Activated T-cell treated with anti-CD3 and anti-CD28 coated beads for 24 hours (primary cell): ENCODE results near the gene IFNG-AS1.

Experiments
- DNase-seq: peaks from one replicate; pipeline ENCODE4 v3.0.0-alpha.2; 2020; ENCODE audit warnings: low read depth

The IFNG-AS1 gene

DNA sequence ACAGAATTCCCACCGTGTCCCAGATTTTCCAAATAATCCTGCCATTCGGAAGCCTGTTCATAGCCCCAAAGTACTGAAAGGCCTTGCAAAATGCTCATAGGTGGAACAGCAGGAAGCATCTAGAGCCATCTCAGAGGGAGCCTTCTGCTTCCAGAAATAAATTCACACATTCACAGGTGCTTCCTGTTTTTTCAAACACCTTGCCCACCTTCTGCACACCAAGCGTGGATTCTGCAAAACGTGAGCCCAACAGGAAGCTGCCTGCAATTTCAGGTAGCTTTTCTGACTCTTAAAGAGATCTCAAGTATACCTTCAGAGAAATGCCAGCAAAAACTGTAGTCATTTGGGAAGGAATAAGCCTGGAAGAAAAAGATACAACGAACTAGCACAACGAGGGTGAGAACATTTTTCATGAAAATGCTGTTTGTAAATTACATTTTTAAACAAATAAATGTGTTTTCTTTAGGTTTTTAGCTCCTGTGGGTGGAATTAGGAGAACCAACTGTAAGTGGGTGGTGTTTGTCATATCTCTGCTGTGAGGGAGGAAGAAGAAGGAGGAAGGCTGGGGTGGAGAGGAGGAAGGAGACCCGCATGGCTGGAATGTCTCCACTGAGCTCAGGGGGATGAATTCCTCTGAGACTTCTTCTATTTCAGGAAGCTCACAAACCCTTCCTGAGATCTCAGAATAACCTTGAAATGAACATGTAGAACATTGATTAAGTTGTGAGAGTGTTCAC lies at the start of gene IFNG-AS1:
IFNG-AS1 (plus strand) TSS at position 264 of the 737 bp plus-strand sequence.
- DNase-seq: peak; percentile 7

DNA sequence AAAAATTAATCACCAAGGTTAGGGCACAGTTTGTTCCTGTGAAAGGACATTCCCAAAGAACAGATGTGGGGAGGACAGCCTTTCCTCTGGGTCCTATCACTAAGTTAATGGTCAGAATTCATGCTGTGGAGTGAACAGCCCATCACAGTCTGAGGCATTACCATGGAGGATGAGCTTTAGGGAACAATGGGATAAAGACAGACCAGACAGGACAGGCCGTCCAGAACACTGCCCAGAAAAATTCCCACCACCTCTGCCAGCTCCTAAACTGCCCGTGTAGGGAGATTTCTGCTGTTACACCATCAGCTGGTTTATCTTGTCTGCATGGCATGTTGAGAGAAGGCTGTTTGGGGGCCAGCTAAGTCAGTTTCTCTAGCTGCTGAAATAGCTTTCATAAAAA lies 49.6 kb upstream of the IFNG-AS1 start:
- DNase-seq: no peak

DNA sequence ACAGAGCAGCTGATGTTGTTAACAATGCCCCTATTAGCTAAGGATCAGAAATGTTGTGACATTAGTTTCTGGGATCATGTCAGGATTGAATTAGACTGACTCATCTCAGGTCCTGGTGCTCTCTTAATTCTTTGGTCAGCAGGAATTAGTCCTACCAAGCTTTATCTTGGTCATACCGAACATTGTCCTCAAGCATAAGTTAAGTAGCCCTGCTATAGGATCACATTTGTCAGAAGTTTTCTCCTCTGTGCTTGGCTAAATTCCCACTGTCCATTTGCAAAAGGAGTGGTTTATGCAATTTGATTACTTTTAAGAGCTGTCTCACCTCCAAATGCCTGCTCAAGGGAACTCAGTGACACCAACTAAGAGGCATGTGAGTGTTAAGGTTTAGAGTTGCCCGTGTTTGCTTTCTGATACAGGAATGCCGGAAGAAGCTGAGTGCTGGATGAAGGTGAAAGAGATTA lies 48.4 kb upstream of the IFNG-AS1 start:
- no peak for DNase-seq

DNA sequence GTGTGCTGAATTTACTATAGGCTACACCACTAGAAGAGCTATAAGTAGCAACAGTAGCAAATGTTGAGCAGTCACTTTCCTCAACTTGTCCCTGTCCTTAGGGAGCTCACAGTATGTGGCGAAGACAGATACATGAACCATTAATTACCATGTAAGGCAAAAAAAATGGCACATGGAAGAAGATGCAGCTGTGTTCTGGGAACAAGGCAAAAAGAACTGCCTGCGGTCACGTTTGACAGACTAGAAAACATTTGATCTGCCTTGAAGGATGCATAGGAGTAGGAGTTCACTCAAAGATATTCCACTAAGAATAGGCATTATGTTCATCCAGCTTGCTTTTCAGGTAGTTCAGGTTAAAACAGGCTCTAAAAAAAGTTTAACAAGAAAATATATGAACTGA lies 46.5 kb upstream of the IFNG-AS1 start:
- no peak for DNase-seq

DNA sequence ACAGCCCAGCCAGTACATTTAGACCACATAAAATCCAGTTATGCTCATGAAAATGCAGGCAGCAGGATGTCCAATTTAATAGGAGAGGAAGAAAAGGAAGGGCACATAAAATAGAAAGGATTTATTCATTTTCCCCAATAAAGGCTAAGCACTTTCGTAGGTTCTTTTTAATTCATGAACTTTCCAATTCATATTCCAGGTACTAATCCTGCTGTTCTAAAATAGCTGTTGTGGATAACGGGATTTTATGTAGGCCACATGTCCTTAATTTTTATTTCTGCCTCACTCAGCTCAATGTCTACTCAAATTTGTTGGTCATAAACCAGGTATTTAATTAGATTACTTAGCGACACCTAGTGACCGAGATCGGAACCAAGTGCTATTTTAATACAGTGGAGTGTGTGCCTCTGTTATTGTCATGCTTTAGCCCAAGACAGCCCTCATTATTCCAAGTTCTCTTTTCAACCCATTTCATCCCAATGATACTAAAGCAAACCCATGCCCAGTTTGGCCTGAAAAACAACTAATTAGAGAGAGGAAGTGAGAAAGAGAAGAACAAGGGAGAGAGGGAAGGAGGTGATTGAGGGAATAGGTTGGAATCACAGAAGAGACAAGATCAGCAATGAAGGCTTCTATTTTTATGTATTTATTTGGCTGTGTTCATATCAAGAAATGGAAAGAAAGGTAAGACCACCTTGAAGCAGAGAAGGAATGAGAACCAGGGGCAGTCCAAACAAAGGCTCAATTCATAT lies 45.9 kb upstream of the IFNG-AS1 start:
- DNase-seq: peak; percentile 61

DNA sequence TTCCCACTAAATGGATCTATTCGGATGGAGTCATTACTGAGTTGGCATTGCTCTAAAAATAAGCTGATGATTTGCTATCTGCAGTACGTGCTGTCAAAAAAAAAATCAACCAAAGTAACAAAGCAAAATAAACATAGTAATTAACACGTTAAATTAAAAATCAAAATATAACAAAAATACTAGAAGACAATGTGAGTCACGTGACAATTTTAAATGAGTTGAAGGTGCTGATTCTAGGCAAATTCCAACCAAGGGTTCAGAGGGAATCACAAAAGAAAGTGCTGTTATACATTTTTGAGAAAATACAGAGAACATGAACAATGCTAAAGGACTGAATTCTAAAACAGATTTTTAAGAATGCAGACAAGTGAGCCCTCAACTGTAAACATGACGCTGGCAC lies 45.2 kb upstream of the IFNG-AS1 start:
- no peak for DNase-seq

DNA sequence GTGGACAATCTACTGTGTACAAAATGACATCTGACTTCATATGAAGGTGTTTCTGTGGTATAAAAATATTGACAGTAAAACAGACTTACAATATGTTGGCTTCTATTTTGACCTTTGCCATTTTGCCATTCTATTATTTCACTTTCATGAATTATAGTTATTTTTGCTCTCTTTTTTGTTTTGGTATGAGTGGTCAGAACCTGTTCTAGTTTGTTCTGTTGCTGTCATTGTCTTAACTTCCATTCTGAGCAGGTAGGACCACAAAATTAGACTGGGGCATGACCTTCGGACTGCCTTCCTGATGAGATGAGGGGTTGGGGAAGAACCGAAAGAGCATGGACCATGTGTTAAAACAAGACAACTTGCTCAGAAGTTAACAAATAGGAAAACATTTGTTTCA lies 36.5 kb upstream of the IFNG-AS1 start:
- DNase-seq: no peak

DNA sequence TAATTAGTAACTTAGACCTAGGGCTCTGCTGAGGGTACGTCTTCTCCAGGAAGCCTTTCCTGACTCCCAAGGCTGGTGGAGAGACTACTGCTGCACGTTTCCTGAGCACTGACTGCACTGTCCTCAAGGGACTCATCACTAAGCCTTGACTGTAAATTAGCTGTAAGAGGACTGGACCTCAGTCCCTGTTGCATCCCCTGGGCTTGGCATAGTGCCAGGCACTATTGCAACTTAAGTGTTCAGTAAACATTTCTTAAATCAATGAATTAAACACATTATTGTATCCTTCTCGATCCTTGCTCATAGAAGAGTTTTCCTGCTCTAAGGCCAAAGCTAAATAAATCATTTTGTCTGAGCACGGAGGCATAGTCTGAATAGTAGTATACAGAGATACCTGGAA lies 31.9 kb upstream of the IFNG-AS1 start:
- DNase-seq: no peak

DNA sequence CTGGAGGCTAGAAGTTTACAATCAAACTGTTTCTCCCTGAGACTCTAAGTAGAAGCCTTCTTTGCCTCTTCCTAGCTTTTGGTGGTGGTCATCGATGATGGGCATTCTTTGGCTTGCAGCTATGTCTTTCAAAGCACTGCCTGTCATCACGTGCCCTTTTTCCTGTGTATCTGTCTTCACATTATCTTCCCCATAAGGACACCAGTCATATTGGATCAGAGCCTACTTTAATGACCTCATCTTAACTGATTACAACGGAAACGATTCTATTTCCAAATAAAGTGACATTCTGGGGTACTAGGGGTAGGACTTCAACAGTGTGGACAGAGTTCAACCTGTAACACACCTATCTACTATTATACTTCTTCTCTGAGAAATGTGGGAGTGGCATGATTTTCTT lies 31.1 kb upstream of the IFNG-AS1 start:
- no peak for DNase-seq

DNA sequence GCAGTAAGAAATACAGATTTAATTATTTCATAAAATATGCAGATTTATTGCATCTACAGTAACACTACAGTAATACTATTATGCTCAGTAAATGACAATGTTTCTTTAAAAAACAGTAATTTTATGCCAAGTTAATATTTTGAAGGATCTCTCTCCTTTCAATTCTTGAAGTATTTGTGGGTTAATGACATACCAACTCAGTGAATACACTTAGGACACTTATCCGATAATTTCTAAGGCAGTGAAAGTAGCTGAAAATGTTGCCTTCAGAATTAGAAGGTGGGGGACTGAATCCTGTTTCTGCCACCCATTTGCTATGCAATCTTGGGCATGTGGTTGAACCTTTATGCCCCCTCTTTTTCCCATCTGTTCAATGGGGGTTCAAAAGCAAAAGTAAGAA lies 24.8 kb upstream of the IFNG-AS1 start:
- no peak for DNase-seq

DNA sequence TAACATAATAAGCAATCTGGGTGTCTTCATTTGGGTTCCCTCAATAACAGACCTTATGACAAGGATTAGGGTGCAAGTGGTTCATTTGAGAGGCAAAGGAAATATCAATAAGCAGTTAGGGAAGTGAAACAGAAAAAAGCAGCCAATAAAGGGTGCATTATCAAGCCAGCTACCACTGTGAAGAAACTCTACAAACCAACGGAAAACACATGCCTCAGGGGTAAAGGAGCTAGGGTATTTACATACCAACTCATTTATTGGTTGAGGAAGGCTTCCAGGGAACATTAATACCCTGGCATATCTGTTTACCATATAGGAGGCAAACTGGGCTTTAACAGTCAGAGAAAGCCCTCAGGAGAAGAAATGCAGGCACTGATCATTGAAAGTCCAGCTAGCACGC lies 22.7 kb upstream of the IFNG-AS1 start:
- no peak for DNase-seq

DNA sequence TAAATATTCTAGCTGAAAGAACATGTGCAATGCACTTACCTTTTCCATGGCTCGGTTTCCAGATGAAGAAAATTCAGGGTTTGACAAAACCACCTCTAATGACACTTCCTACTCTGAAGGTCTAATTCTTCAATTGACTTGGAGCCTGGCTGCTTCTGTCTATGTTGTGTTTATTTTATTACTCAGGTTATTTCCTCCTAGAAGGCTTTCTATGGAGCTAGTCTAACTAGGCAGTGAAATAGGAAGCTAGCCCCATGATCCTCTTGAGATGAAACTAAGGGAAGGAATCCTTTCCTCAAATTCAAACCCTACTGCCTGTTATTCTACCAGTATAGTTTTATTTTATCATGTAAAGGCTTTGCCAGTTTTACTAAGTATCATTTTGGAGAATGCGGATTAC lies 20.9 kb upstream of the IFNG-AS1 start:
- no peak for DNase-seq

DNA sequence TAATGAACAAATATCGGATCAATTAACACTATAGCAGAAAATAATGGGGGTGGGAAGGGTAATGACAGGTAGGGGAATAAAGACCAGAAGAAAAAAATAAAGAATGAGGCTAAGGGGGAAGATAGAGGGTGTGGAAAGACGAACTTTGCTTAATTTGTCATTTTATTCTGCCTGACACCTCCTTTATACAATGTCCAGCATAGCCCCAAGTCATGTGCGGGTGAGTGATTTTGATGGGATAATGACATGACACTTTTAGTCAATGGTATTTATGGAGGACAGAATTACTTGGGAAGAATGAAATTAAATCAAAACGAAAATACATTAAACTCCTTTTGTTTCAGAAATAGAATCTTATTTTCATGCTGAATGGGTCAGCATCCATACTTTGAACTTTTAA lies 20.5 kb upstream of the IFNG-AS1 start:
- no peak for DNase-seq

DNA sequence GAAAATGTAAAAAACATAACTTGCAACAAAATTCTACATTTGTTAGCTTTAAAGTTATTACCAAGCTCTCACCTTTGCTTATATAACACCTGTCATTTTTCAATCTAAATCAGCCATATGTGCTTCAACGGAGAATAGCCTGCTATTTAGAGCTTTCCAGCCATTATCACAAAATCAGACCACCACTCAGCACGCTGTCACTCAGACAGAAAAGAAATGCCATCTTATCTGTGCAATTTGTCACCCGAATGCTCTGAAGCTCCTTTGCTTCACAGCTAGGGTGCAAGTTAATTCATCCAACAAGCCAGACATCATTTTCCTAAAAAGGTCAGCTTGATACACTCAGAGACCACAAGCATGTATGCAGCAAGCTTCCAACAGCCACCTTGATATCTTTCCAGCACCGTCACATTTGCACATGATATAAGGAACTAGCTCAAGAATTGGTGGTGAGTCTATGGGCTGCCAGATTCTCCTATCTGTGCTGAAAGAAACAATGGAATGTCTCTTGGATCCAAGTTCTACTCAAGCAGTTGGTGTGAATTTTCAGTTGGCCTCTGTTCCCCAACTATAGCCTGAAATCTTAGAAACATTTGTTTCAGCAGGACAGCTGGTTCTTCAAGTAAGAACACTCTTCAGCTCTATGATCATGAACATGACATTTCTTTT lies 20.0 kb upstream of the IFNG-AS1 start:
- no peak for DNase-seq

DNA sequence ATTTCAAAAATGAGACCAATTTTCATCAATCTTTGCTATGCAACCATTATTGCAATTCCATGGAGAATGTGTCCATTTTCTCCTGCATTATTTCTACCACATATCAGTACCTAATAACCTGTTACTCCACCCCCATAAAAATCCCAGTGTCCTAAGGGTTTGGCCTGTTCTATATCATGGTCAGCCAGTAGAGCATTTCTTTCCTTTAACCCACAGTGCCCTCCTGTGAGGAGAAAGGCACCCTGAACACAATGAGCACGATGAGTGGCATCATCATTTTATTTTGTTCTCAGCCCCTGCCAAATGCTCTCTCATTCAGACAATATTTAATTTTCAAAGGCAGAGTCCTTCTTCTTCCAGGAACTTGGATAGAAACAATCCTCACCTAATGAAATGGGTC lies 11.6 kb upstream of the IFNG-AS1 start:
- DNase-seq: no peak

DNA sequence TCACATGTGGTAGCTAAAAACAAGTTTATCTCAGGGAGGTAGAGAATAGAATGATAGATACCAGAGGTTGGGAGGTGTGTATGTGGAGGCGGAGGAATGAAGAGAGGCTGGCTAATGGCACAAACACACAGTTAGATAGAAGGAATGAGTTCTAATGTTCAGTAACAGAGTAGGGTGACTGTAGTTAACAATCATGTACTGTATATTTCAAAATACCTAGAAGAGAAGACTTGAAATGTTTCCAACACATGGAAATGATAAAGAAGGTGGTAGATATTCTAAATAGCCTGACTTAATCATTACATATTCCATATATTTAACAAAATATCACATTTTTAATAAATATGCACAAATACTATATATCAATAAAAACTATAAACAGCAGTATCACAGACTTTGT lies 8.9 kb upstream of the IFNG-AS1 start:
- no peak for DNase-seq

DNA sequence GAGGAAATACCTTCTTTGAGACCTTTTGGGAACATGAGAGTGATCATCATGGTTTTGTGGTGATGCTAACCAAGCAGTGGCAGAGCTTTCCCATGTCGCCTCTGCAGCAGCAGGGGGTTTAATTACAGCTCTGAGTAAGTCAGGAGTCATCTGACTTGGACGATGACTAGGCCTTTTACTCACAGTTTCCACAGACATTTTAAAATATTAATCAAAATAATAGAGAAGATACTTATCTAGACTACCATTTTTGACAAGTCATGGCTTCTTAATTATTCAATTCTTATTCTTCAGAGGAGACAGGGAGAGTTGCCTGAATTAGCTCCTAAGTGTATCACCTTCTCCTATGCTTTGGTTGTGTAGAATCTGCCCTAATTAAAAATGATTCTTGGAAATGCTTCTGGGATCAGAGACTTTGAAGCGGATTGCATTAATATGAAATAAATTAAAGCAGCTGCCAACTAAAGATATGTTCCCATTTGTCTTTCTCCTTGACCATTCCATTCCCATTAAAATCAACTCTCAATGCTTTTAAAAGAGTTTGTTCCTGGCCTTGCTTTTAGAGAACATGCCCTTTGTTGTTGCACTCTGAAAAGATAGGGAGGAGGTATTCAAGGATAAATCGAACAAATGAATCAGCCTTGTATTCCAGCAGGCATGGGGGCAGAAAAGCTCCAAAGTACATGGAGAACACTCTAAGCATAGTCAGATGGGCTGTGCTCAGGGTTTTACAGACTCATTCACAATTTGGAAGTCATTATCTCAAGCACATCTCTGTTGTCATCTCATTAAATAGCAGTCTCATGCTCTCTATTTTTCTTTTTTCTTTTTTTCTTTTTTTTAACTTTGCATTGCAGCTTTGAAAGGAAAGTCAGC lies 7.7 kb upstream of the IFNG-AS1 start:
- no peak for DNase-seq

DNA sequence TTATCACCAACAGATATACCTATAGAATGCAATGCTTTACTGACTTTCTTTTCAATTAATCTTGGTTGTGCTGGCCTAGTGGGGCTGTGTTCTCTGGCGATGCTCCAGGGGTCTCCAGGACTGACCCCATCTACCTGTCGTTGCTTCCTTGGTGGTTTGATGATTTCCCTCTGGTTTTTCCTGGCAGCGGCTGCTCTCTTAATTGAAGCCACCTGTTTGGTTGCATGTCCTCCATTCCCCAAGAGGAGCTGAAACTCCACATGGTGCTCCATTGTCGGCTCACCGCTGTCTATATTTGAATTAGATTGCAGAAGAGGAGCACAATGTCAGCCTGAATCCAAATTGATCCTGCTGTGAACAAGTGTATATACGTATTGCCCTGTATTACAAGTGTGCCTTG lies 7.1 kb upstream of the IFNG-AS1 start:
- DNase-seq: no peak

DNA sequence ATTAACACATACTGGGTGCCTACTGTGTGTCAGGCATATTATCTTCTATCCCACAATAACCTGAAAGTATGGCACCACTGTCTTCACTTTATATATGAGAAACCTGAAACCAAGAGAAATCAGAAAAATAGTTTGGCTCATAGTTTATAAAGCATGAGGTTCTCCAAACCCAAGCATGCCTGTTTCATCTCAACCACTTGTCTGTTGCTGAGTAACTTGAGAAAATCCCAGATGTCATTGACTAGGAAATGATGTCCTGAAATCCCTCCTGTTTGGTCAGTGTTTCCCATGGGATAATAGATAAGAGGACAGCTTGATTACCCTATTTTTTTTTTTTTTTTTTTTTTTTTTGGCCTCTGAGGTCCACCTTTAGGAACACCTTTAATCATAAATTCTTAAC lies 2.6 kb upstream of the IFNG-AS1 start:
- DNase-seq: no peak

DNA sequence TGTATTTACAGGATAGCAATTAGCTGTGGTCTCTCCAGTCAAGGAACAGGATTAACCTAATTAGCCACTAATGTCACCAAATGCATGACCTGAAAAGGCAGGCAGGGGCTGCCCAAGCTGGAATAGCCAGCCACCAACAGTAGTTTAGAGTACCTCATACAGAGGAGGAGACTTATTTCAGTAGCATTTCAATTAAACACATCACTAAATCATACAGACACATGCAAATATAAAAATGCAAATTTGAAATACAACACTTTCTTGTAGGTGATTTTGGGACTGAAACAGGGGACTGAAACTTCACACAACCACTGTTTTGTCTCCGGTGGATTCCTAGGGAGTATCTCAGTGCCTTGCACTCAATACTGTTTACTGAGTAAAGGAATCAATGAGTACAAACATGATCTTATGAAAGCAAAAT lies 636 bp upstream of the IFNG-AS1 start:
- no peak for DNase-seq

DNA sequence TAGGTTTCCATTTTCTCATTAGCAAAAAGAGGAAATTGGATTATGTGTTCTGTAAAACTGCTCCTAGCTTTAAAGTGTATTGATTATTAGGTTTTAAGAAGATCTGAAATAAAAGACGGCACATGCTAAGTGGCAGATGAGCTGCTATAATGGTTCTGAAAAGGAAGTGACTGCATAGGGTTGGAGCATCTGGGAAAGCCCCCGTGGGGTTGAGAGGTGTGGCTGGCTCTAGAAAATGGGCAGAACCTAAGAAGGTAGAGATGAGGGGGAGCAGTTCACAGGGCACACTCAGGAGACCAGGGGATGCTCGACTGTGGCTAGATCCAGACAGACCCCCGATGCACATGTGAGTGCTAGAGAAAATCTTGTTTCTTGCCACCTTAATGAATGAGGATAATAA lies 1.9 kb downstream of the IFNG-AS1 start:
- peak; percentile 18 for DNase-seq

DNA sequence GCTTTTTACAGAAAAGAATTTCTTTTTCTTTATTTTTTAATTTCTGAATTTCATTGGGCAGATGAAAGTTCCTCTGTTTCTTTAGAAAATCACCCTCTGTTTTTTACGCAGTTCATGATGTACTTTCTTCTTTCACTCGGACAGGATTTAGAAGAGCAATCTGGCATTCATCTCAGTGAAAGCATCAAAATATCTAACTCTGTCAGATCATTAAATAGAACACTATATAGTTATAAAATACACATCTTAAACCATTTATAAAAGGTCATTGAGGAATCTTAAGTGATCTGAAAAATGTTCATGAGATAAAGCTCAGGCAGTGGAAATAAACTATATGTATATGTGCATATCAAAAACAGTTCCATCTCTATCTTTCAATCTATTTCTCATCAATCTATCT lies 3.9 kb downstream of the IFNG-AS1 start:
- DNase-seq: no peak
